GM18909 (cell line): ENCODE data around the gene SLC28A3.

Experiments
- ATAC-seq: cut with Tn5 transposase; IDR thresholded peaks from one replicate; pipeline ENCODE4 v1.9.1; 2021; ENCODE audit warnings: mild to moderate bottlenecking; ENCODE audit not compliant: unreplicated experiment, poor library complexity

SLC28A3 gene

DNA sequence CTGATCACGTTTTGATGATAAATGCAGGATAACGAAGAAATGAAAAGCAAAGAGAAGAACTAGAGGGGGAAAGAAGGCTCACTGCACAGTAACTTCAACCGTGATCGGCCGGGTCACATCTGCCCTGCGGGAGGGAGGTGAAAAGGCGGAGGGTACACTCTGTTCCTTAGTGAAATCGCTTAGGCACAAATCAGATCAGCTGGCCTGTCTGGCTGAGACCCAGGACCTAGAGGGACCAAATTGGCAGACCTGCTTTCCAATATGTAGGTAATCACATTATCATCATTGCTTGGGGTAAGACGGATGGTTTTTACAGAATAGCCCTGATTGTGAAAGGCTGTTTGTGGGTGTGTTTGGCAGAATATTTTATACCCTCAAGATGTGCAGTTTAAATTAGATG, 82.2 kb downstream of the SLC28A3 start:
- ATAC-seq = no peak

DNA sequence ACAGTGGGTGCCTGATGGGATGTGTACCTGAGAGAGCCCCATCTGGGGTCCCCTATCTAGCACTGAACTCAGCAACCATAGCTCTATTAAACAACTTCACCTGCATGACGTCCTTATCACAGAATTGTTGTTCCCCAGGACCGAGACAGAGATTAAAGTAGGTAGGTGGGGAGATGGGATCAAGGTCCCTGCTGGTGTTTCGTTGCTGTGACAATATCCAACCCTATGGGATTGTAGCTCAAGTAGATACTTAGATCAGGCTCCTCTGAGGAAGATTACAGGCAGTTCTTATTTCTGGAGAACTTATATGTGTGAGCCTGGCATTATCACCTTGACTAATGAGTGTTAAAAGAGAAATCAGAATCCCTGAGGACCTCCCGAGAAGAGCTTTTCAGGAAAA, 84.9 kb downstream of the SLC28A3 start:
- ATAC-seq = no peak

DNA sequence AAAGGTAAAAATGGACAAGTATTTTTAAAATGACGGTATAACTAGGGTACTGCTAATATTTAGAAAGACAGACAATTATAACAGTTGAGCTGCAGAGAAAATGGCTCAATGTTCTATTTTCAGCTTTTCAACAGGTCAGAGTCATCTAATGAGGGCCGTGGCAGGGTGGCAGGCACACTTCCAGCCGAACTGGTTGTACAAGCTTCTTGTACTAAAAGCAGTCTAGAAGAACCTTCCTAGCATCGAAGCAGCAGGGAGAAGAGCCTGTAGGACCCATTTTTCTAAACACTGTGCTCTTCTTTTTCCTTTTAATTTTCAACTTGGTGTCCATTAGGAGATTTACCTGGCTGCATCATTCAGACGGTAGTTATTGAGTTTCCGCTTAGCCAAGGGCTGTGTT, 85.6 kb downstream of the SLC28A3 start:
- no peak for ATAC-seq

DNA sequence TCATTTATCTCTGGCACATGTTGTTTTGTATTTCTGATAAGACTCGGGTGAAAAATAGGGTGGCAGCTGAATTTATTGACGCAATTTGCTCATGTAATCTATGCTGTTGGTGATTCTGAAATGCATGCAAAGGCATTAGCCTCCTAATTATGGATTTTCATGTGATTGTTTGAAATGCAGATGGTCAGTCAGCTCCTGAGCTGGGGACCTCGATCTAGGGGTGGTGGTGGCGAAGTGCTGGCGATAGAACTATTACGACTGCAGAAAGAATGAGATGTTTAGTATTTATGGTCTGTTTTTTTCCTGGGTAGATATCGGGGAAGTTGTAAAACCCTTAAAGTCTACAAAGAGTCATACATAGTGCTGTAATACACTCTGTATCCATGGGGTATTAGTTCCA, 88.6 kb downstream of the SLC28A3 start:
- ATAC-seq = no peak

DNA sequence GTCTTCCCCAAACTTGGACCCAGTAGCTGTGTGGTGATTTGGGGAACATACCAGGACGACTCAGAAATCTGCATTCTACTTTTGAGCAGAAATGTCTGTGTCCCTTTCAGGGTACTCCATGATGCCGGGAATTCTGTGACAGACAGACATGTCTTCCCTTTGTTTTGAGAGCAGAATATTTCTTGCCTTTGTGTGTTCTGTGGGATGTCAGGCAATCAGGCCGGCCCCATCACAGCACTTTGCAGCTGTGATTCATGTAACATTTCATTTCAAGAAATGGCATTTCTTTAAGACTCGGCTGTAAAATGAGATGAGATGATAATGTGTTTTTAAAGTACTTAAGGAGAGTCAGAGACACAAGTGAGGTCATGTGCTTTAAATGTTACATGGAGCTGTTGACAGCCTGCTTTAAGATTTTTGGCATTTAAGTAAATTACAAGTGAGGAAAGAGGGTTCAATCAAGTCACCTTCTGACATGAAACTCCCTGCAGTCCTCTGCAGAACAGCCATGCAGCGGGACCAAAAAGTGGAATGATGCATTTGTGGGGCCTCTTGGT, 98.7 kb downstream of the SLC28A3 start:
- no peak for ATAC-seq

DNA sequence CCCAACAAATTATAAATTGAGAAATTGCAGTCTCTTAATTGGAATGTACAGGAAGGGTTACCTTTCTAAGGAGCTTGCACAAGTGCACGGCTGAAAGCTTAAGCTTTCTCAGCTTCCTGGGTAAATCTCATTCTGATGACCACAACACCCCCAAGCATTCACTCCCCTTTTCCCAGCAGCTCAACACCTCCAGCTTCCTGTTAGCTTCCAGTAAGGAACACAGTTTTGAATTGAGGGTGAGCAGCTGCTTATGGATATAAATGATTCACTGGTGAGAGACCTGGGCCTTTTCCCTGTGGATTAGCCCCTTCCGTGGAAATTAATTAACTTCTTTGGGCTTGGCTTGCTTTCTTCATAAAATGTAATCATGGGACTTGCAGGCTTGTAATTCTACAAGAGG, 101.2 kb downstream of the SLC28A3 start:
- no peak for ATAC-seq

DNA sequence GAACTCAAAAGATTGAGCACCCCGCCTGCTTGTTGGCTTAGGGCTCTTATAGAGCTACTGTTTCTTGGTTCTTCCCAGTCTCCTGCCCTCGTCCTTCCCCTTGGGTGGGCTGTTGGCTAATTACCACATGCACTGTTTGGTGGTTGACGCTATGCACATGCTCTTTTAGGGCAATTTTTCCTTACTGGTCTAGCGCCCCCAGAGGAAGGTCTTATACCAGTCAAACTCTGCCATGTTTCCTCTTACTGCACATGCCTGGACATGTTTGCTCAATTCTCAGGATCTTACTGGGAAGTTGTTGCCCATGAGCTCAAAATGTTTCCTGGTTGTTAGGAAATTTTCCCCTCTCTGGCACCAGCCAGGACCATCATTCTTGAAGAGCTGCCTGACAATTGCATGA, 101.9 kb downstream of the SLC28A3 start:
- no peak for ATAC-seq

DNA sequence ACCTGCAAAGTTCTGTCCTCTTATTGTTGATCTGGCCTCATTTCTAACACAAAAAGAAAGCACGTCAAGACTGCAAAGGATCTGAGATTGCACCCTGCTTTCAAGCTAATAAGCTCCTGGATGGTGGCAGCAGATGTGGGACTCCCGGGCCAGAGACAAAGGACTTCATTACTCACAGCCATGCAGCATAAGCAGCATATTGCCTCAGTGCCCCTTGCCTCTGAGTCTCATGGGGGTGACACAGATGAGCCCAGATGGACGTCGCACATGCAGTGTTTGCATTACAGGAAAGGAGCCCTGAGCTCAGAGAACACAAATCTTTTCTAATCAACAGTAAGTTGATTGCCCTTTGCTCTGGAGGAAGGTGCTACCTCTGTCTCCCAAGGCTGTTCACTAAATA, 105.0 kb downstream of the SLC28A3 start:
- ATAC-seq = no peak

DNA sequence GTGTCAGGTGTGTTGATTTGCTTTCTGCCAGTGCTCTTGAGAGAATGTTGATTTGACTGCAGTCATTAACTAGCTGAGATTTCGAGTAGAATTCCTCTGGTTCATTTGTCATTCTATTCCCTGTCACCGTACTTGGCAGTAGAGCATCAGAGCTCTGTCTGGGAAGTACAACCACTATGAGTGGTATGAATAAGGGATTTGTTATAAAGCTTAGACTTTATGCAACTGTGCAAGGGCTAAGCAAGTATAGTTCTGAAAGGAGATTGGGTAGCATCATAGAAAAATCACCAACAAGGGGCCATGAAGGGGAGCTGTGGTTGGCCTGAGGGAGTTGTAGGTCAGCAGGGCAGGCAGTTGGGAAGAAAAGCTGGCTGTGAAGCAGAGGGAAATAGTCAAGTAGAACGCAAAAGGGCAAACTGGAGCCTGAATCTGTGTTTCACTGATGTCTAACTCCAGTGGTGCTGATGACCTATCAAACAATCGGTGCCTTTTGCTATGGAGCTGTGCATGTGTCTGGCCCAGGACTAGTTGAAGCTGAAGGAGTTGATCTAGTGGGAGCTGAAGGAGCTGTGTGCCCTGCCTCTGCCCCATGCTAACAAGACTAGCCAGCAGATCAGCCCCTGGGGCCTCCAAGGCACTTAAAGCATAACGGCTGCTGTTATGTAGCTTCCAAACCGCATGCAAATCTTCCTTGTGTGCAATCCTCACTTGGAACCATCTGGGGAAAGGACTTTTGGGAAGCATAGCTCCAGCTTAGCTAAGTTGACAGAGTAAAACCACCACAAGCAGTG, 110.0 kb downstream of the SLC28A3 start:
- no peak for ATAC-seq

DNA sequence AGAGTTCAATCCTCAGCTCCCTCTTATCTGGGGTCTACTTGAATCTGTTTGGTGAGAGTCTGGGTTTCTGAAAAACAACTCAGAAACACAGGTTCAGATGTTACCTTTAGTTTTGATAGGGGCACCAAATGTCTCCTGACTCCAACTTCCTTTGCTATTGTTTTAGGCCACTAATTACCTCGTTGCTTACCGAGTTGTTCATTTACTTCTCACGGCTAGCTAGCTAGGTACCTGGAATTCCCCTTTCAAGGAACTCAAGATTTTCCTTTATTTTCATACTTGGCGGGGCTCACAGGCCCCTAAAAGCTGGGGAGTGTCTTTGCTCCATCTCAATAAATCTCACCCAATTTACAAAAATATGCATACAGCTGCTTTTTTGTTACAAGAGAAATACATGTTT, 111.4 kb downstream of the SLC28A3 start:
- no peak for ATAC-seq

DNA sequence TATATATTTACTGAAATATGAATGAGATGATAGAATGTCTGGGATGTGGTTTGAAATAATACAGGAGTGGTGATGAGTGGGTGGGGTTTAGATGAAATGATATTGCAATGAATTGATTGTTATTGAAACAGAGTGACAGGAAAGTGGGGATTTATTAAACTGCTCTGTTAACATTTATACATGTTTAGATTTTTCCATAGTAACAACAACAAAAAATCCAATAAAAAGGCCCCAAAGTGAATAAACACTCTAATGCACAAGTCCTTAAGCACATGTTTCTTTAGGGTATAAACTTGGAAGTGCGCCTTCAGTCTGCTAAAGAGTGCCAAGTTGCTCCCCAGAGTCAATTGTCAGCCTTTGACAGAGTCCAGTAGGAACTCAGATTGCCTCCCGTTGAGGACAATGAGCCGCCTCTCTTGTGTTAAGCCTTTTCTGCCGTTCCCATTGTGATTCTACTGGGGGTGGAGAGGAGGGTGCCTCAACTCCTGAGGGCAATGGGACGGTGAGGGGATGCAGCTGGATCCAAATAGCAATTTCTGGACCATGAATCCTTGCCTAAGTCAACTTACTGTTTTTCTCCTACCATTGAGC, 112.3 kb downstream of the SLC28A3 start:
- no peak for ATAC-seq

DNA sequence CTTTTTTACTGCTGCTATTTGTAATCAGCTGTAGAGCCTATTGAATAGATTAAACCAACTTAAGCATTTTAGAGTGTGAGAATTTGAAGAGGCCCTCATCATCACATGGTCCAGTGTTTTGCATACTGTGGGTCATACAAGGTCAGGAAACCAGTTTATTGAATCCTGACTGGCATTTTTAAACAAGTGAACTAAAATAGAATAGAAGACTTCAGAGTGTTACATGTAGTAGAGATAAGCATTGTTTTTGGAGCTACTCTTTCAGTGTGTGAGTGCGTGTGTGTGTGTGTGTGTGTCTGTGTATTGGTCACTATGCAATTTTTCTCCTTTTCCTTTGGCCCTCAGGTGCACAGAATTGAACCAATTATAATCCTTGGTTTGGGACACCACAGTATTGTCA, 114.4 kb downstream of the SLC28A3 start:
- no peak for ATAC-seq
